Suprapubic skin (tissue), 4 donors: ENCODE data around the gene SIX3.

Source experiments
- POLR2A ChIP-seq, 2 donors: fragments of 450-650 bp; IDR thresholded peaks; one replicate each; pipeline ENCODE4 v1.6.1; 2017; ENCODE audit warnings: antibody characterized with exemption in 2 of 2, mild to moderate bottlenecking in 2 of 2, moderate library complexity in 2 of 2
- POLR2AphosphoS5 ChIP-seq, 3 donors: sonication (generic); formaldehyde crosslinking; IDR thresholded peaks; one replicate each; pipeline ENCODE4 v1.6.1; 2017; ENCODE audit warnings: antibody characterized with exemption in 3 of 3
- TF ChIP-seq, protein P1 (sequence below), 2 donors: fragments of 200-600 bp in 1 of 2; fragments of 450-650 bp in 1 of 2; sonication (generic) in 1 of 2; IDR thresholded peaks; one replicate each; pipeline ENCODE4 v1.5.1; 2016 to 2019; ENCODE audit warnings: antibody characterized with exemption in 2 of 2, mild to moderate bottlenecking in 1 of 2, moderate library complexity in 1 of 2

DNA sequence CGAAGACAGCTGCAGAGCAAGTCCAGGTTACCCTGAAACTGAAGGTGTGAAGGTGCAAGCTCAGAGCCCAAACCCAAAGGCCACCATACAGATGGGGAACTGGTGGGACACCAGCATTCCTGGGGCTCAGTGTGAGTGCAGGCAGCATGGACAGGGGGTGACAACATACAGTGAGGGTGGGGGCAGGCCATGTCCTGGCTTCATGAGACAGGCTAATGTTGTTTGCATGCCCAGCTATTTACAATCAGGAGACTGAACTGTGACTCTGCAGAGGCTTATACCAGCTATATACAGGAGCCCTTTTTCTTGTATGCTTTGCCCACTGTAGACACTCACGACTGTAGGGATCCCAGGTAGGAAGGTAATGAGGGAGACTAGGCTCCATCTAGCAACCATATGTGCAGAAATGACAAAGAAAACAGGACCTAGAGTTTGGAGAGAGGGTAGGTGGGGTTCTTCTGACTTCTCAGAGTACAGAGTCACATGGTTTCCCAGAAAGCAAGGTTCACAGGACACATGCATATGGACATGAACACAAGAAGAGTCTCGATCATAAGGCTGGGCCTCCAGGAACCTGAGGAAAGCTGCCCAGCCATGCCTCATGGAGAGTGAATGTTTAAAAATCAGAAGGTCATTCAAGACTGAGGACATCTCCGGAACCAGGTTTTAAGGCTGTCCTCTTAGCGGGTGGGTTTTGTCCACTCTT is 26.4 kb downstream of the SIX3 start:
- no peak for TF ChIP-seq POLR2AphosphoS5 (IDR thresholded peaks at IDR 0.05)
- TF ChIP-seq POLR2A (IDR thresholded peaks at IDR 0.05): no peak
- TF ChIP-seq, protein P1, sequence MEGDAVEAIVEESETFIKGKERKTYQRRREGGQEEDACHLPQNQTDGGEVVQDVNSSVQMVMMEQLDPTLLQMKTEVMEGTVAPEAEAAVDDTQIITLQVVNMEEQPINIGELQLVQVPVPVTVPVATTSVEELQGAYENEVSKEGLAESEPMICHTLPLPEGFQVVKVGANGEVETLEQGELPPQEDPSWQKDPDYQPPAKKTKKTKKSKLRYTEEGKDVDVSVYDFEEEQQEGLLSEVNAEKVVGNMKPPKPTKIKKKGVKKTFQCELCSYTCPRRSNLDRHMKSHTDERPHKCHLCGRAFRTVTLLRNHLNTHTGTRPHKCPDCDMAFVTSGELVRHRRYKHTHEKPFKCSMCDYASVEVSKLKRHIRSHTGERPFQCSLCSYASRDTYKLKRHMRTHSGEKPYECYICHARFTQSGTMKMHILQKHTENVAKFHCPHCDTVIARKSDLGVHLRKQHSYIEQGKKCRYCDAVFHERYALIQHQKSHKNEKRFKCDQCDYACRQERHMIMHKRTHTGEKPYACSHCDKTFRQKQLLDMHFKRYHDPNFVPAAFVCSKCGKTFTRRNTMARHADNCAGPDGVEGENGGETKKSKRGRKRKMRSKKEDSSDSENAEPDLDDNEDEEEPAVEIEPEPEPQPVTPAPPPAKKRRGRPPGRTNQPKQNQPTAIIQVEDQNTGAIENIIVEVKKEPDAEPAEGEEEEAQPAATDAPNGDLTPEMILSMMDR (IDR thresholded peaks at IDR 0.05): no peak
